ENCODE data around the gene TRAPPC14.

Gene TRAPPC14

DNA sequence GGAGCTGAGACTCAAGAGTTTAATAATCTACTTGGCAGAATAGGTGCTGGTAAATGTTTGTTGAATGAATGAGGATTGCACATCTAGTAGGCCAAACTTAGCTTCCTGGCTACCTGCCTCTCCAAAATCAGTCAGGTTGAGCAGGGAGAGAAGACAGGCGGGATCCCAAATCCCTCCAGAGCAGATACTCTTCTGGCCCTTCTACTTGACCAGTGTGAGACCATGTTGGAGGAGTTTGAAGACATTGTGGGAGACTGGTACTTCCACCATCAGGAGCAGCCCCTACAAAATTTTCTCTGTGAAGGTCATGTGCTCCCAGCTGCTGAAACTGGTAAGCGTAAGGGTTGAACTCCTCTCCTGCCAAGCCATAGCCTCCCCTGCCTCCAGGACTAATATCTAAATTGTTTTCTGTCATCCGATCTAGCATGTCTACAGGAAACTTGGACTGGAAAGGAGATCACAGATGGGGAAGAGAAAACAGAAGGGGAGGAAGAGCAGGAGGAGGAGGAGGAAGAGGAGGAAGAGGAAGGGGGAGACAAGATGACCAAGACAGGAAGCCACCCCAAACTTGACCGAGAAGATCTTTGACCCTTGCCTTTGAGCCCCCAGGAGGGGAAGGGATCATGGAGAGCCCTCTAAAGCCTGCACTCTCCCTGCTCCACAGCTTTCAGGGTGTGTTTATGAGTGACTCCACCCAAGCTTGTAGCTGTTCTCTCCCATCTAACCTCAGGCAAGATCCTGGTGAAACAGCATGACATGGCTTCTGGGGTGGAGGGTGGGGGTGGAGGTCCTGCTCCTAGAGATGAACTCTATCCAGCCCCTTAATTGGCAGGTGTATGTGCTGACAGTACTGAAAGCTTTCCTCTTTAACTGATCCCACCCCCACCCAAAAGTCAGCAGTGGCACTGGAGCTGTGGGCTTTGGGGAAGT lies 34.0 kb downstream of the TRAPPC14 start:
- DNase-seq (ENCODE audit: low spot score) = no peak

DNA sequence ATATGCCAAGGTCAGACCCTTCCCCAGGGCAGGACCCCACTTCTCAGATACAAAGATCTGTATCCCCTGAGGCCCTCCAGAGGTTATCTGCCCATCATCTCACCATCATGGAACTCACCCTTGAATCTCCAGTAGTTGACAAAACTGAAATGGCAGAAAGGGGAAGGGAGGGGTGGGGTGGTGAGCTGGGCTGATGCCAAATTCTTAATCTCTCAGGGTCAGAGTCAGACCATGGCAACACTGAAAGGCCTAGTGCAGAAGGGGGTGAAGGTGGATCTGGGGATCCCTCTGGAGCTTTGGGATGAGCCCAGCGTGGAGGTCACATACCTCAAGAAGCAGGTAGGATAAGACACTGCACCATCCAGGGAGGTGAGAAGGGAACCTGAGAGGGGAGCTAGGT lies 36.0 kb downstream of the TRAPPC14 start:
- DNase-seq (ENCODE audit: low spot score) = no peak

DNA sequence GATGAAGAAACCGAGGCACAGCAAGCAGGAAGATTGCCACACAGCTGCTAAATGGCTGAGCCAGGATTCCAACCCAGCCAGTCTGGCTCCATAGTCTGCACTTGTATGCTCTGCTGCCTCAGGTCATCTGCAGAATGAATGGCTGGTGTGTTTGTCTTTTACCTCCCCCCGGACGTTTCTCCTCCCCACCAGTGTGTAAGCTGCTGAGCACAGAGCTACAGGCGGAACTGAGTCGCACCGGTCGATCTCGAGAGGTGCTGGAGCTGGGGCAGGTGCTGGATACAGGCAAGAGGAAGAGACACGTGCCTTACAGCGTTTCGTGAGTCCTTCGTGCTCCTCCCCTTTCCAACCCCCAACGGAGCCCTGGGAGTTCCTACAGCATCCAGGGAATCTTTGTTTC lies 36.5 kb downstream of the TRAPPC14 start:
- DNase-seq (ENCODE audit: low spot score) = peak; percentile 28

GRCh38 chr7:100120733-100121036 lies 37.8 kb downstream of the TRAPPC14 start:
- DNase-seq (ENCODE audit: low spot score) = no peak

DNA sequence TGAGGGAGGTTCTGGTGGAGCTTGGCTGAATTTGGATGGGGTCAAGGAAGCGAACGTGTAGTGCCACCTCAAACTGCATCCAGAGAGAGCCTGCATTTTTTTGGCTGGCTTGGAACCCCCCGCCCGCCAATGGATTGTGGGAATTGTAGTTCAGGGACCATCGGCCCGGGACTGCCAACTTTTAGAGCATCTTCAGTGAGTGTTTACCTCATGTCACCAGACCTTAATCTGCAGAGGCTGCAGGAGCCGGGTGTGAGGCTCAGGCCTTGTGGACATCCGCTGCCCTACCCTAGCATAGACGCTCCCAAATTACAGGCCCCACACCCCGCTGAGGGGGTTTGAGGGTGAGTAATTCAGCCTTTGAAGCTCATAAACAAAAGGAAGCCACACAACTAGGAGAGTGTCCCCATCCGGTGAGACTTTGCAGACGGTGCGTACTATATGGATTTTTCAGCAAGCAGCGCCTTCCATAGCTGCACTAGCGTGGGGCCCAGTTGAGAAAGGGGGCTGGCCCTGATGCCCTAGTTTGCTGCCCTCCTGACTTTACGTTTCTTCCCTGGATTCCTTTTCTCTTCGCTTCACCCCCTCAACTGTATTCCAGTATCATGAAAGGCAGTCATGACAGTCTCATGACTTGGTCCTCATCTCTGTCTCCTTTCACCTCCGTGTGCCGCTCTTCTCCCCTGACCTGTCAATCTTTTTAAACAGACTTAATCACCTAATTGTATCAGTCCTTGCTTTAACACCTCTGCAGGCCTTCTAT lies 38.4 kb downstream of the TRAPPC14 start:
- DNase-seq (ENCODE audit: low spot score) = peak; percentile 51

DNA sequence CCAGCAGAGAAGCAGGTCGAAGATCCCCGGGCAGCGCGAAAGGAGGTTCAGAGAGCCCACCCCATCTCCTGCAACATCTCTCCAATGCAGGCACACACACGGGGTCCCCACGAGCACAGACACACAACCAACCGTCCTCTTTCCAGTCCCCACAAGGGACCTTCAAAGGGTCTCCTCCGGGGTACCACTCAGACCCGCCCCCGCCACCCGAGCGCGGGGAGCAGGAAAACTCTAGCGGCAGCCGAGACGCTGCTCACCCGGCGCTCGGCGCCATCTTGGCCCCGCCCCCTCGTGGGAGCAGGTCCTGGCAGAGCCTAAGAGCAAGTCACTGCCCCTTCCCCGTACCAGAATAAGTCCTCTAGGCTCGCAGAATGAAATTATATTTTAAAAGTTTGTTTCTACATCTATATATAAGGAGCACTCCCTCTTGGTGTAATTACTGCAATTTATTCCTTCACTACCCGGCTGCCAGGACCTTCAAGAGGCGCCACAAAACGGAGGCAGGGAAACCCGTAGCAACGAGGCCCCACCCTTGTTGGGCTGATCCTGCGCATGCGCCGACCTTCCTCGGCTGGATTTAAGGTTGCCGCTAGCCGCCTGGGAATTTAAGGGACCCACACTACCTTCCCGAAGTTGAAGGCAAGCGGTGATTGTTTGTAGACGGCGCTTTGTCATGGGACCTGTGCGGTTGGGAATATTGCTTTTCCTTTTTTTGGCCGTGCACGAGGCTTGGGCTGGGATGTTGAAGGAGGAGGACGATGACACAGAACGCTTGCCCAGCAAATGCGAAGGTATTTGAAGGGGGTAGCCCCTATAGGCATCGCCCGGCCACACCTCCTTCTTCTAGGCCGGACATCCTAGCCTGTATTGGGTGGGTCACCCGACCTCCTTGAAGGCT lies 39.2 kb downstream of the TRAPPC14 start, which contains the start of the genes CNPY4 and TAF6:
Gene CNPY4 (plus strand): TSS at position 563 of the 898 bp plus-strand sequence. CDS start 111 bp downstream, at position 674.
Gene TAF6 (minus strand): TSS at position 287 of the 898 bp plus-strand sequence. CDS start 5,149 bp downstream, outside the sequence.
- DNase-seq (ENCODE audit: low spot score) = peak; percentile 95

- DNase-seq (ENCODE audit: low spot score) = no peak
Measured at GRCh38 chr7:100118388-100119071, 40.0 kb downstream of the TRAPPC14 start.

GRCh38 chr7:100115026-100115425 lies 43.5 kb downstream of the TRAPPC14 start:
- no peak for DNase-seq (ENCODE audit: low spot score)

GRCh38 chr7:100111914-100112313 lies 46.6 kb downstream of the TRAPPC14 start:
- DNase-seq (ENCODE audit: low spot score) = no peak

GRCh38 chr7:100111156-100111555 lies 47.4 kb downstream of the TRAPPC14 start:
- no peak for DNase-seq (ENCODE audit: low spot score)

DNA sequence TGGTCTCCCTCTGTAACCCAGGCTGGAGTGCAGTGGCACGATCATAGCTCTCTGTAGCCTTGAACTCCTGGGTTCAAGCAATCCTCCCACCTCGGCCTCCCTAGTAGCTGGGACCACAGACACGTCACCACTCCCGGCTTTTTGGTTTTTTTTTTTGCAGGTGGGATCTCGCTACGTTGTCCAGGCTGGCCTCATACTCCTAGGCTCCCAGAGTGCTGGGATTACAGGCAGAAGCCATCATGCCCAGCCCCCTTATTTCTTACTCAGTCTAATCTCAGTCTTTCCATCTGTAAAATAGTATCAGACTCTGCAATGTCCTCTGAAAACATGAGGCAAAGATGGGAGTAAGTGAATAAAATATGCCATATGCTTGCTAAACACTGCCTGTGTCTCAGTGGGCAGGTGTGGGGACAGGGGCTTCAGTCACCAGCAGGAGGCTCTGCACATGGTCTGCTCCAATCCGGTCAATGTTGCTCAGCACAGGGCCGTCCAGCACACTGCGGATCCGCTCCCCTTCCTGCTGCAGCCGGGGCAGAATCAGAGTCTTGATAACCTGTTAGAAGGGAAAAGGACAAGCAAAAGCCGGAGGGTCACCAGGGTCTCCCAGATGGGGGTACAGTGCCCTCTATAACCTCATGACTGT lies 48.9 kb downstream of the TRAPPC14 start:
- no peak for DNase-seq (ENCODE audit: low spot score)

- DNase-seq (ENCODE audit: low spot score) = no peak
Measured at GRCh38 chr7:100107890-100108289, 50.6 kb downstream of the TRAPPC14 start.

DNA sequence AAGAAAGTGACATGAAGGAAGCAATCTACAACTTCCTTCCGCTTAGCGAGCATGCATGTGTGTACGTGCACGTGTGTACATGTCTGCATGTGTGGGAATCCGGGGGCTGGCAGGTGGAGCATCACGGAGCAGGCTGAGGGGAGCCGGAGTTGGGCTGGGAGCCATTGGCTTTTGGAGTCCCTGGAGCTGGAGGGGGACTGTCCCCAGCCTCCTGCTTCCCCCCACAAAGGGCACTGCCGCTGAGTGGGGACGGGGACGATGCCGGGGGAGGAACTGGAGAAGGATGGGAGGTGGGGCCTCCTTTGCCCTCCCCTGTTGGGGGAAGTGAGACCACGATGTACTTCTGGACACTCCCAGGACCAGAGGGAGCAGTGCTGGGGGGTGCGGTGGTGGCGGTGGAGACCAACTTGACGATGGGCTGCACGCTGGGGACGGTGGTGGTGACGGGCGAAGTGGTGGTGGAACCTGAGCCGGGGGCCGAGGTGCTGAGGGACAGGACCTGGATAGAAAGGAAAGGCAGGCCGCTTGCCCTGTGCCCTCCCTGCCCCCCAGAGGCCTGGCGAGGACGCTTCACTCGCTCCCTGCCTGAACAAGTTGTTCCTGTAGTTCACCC lies 51.3 kb downstream of the TRAPPC14 start:
- DNase-seq (ENCODE audit: low spot score) = no peak

DNA sequence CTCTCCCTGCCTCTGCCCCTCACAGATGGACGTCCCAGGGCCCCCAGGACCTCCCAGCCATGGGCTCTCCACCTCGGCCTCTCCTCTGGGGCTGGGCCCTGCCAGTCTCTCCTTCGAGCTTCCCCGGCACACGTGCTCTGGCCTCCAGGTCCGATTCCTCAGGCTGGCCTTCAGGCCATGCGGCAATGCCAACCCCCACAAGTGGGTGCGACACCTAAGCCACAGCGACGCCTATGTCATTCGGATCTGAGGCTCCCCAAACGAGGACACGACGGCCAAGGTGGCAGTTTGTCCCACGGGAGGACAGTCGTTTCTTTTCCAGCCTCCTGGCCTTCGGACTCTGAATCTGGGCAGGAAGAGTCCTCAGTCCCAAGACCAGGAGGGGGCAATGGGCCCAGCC lies 51.9 kb downstream of the TRAPPC14 start:
- DNase-seq (ENCODE audit: low spot score) = no peak

GRCh38 chr7:100105534-100105933 lies 53.0 kb downstream of the TRAPPC14 start:
- no peak for DNase-seq (ENCODE audit: low spot score)

All from kidney tubule cell (primary cell).